ENCODE results near the gene POLE. TPM values are rescaled to one million over a fixed set of nuclear protein-coding genes. Genes with fewer than 3 reads are reported as not detected.
A peak's percentile ranks its signal among the peaks of the same experiment; 100 is the strongest.

The POLE gene
- total RNA-seq, 8 experiments from 2014 or later = 4.6 to 80.2 (median 12.4) TPM

GRCh38 chr12:132624910-132625630 lies 62.1 kb downstream of the POLE start:
- no peak overlapping the region for H3K4me3 ChIP-seq
- in situ Hi-C loops (cut with MboI; ENCODE audit: low pct_unique_long_range_greater_than_20kb in 2 of 9, low sequenced_read_pairs in 9 of 9, unreplicated experiment in 9 of 9) = loop anchor here in 3 of 9 experiments (25.0 kb wide), 2 partner anchors 213 to 463 kb away; no protein-coding TSS in a partner anchor
- no peak for ATAC-seq (replicated peaks in 6 of 8)
- H3K4me1 ChIP-seq (replicated peaks in 1 of 2) = peaks cover 7 to 12% of the 10 kb centered on the region in 2 donors
- WGBS, 10 experiments = 63 to 100% (median 84%) methylated on average over 2 to 13 of the region's 32 CpGs; no CpG with 5 or more reads in 5 of the 10 experiments
- no peak overlapping the region for H3K27ac ChIP-seq

- in situ Hi-C loops (cut with MboI; ENCODE audit: low pct_unique_long_range_greater_than_20kb in 2 of 9, low sequenced_read_pairs in 9 of 9, unreplicated experiment in 9 of 9) = loop anchor here in 3 of 9 experiments (25.0 kb wide), 2 partner anchors 212 to 462 kb away; no protein-coding TSS in a partner anchor
- no peak overlapping the region for H3K4me3 ChIP-seq
- WGBS, 10 experiments = 80 to 100% (median 95%) methylated on average over 1 to 15 of the region's 22 CpGs; no CpG with 5 or more reads in 4 of the 10 experiments
- peaks cover 7 to 12% of the 10 kb centered on the region in 2 donors for H3K4me1 ChIP-seq (replicated peaks in 1 of 2)
- H3K27ac ChIP-seq = no peak overlapping the region
- ATAC-seq (replicated peaks in 6 of 8) = no peak
Measured at GRCh38 chr12:132624186-132624855, 62.8 kb downstream of the POLE start.

- Histone ChIP-seq H3K27ac (peak overlapping the region in 1 of 2 donors; percentile 19), H3K4me3 (no peak overlapping the region), H3K4me1 (replicated peaks in 1 of 2) (peaks cover 7 to 14% of the 10 kb centered on the region in 2 donors)
- WGBS, 10 experiments = 59 to 92% (median 73%) methylated on average over 1 to 13 of the region's 25 CpGs; no CpG with 5 or more reads in 4 of the 10 experiments
- in situ Hi-C loops (cut with MboI; ENCODE audit: low pct_unique_long_range_greater_than_20kb in 2 of 9, low sequenced_read_pairs in 9 of 9, unreplicated experiment in 9 of 9) = loop anchor here in 3 of 9 experiments (25.0 kb wide), 2 partner anchors 211 to 461 kb away; no protein-coding TSS in a partner anchor
- no peak for ATAC-seq (replicated peaks in 6 of 8)
Measured at GRCh38 chr12:132623072-132623869, 63.9 kb downstream of the POLE start.

GRCh38 chr12:132622437-132623071 lies 64.6 kb downstream of the POLE start:
- Histone ChIP-seq H3K4me3 (no peak overlapping the region), H3K4me1 (replicated peaks in 1 of 2) (peaks cover 7 to 15% of the 10 kb centered on the region in 2 donors), H3K27ac (no peak overlapping the region)
- peak; percentile 4 to 87 (median 68) for ATAC-seq (replicated peaks in 6 of 8)
- in situ Hi-C loops (cut with MboI; ENCODE audit: low pct_unique_long_range_greater_than_20kb in 2 of 9, low sequenced_read_pairs in 9 of 9, unreplicated experiment in 9 of 9) = loop anchor here in 3 of 9 experiments (25.0 kb wide), 2 partner anchors 210 to 460 kb away; no protein-coding TSS in a partner anchor
- 0 to 100% (median 36%) methylated on average over 1 to 3 of the region's 11 CpGs; no CpG with 5 or more reads in 4 of the 10 experiments for WGBS, 10 experiments

- Histone ChIP-seq H3K4me3 (no peak overlapping the region), H3K27ac (no peak overlapping the region), H3K4me1 (replicated peaks in 1 of 2) (peaks cover 7 to 15% of the 10 kb centered on the region in 2 donors)
- ATAC-seq (replicated peaks in 6 of 8) = no peak
- in situ Hi-C loops (cut with MboI; ENCODE audit: low pct_unique_long_range_greater_than_20kb in 2 of 9, low sequenced_read_pairs in 9 of 9, unreplicated experiment in 9 of 9) = loop anchor here in 3 of 9 experiments (25.0 kb wide), 2 partner anchors 210 to 460 kb away; no protein-coding TSS in a partner anchor
- 32 to 100% (median 80%) methylated on average over 1 to 8 of the region's 21 CpGs; no CpG with 5 or more reads in 5 of the 10 experiments for WGBS, 10 experiments
Measured at GRCh38 chr12:132621657-132622435, 65.3 kb downstream of the POLE start.

GRCh38 chr12:132620899-132621656 lies 66.1 kb downstream of the POLE start:
- Histone ChIP-seq H3K27ac (no peak overlapping the region), H3K4me1 (replicated peaks in 1 of 2) (peaks cover 7 to 15% of the 10 kb centered on the region in 2 donors), H3K4me3 (no peak overlapping the region)
- no peak for ATAC-seq (replicated peaks in 6 of 8)
- in situ Hi-C loops (cut with MboI; ENCODE audit: low pct_unique_long_range_greater_than_20kb in 2 of 9, low sequenced_read_pairs in 9 of 9, unreplicated experiment in 9 of 9) = loop anchor here in 3 of 9 experiments (25.0 kb wide), 2 partner anchors 209 to 459 kb away; no protein-coding TSS in a partner anchor
- WGBS, 10 experiments = 47 to 92% methylated on average over 3 to 4 of the region's 28 CpGs; no CpG with 5 or more reads in 8 of the 10 experiments

DNA sequence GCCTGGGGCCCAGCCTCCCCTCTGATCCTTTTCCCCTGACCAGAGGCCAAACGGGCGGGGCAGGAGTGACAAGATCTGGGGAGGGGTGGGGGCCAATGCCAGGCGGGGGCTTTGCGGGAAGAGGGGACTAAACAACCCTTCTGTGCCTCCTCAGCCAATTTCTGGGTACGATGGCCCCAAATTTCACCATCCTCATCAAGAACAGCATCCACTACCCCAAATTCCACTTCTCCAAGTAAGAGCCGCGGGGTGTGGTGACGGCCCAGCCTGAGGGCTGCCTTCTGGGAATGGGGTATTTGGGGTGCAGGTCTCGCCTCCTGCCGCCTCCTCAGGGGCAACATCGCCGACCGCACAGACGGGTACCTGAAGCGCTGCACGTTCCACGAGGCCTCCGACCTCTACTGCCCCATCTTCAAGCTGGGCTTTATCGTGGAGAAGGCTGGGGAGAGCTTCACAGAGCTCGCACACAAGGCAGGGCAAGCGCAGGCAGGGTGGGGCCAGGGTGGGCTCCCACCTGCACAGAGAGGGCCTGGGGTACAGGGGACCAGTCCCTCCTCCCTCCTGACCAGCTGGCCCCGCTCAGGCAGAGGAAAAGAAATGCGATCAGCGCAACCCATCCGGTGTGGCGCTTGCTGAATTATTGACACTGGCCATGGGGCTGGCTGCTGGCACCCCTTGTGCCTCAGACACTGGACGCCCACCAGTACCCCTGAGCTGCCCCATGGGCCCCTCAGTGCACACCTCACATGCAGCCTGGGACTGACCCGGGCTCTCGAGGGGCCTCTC lies 66.8 kb downstream of the POLE start:
- peaks cover 7 to 15% of the 10 kb centered on the region in 2 donors for H3K4me1 ChIP-seq (replicated peaks in 1 of 2)
- WGBS, 10 experiments = 0 to 55% (median 40%) methylated on average over 1 to 5 of the region's 29 CpGs; no CpG with 5 or more reads in 5 of the 10 experiments
- in situ Hi-C loops (cut with MboI; ENCODE audit: low pct_unique_long_range_greater_than_20kb in 2 of 9, low sequenced_read_pairs in 9 of 9, unreplicated experiment in 9 of 9) = loop anchor here in 3 of 9 experiments (25.0 kb wide), 2 partner anchors 208 to 458 kb away; no protein-coding TSS in a partner anchor
- no peak overlapping the region for H3K27ac ChIP-seq
- no peak overlapping the region for H3K4me3 ChIP-seq
- peak in 1 of 8 experiments; percentile 5 for ATAC-seq (replicated peaks in 6 of 8)

DNA sequence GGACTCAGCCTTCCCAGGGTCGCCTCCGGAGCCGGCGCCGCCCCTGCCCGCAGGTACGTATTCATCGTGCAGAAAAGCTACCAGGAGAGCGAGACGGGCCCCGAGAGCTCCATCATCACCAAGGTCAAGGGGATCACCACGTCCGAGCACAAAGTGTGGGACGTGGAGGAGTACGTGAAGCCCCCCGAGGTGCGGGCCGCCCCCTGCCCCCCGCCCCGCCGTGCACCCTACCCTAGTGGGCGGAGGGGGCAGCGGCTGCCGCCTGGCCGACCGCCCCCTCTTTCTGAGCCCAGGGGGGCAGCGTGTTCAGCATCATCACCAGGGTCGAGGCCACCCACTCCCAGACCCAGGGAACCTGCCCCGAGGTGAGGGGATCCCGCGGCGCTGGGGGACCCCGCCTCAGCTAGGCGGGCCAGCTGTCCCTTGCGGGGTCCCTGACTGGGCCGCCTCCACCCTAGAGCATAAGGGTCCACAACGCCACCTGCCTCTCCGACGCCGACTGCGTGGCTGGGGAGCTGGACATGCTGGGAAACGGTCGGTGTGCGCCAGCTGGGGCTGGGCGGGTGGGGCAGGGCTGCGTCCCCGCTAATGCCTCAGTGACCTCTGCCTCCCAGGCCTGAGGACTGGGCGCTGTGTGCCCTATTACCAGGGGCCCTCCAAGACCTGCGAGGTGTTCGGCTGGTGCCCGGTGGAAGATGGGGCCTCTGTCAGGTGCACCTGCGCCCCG lies 67.6 kb downstream of the POLE start:
- no peak for ATAC-seq (replicated peaks in 6 of 8)
- H3K27ac ChIP-seq = no peak overlapping the region
- 20 to 40% methylated on average over 1 to 7 of the region's 53 CpGs; no CpG with 5 or more reads in 8 of the 10 experiments for WGBS, 10 experiments
- peaks cover 7 to 15% of the 10 kb centered on the region in 2 donors for H3K4me1 ChIP-seq (replicated peaks in 1 of 2)
- no peak overlapping the region for H3K4me3 ChIP-seq
- in situ Hi-C loops (cut with MboI; ENCODE audit: low pct_unique_long_range_greater_than_20kb in 2 of 9, low sequenced_read_pairs in 9 of 9, unreplicated experiment in 9 of 9) = loop anchor here in 3 of 9 experiments (25.0 kb wide), 2 partner anchors 207 to 457 kb away; no protein-coding TSS in a partner anchor

DNA sequence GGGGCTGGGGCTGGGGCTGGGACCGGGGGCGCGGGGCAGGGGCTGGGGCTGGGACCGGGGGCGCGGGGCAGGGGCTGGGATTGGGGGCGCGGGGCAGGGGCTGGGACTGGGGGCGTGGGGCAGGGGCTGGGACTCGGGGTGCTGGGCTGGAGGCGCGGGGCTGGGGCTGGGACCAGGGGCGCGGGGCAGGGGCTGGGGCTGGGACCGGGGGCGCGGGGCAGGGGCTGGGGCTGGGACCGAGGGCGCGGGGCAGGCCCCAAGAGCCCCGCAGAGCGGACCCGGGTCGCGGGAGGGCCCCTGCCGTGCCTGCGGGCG lies 68.1 kb downstream of the POLE start:
- H3K4me1 ChIP-seq (replicated peaks in 1 of 2) = peaks cover 7 to 15% of the 10 kb centered on the region in 2 donors
- H3K4me3 ChIP-seq = no peak overlapping the region
- H3K27ac ChIP-seq = no peak overlapping the region
- in situ Hi-C loops (cut with MboI; ENCODE audit: low pct_unique_long_range_greater_than_20kb in 2 of 9, low sequenced_read_pairs in 9 of 9, unreplicated experiment in 9 of 9) = loop anchor here in 3 of 9 experiments (25.0 kb wide), 2 partner anchors 207 to 457 kb away; no protein-coding TSS in a partner anchor
- no CpG with 5 or more reads among the region's 28 CpGs for WGBS, 10 experiments
- no peak for ATAC-seq (replicated peaks in 6 of 8)

DNA sequence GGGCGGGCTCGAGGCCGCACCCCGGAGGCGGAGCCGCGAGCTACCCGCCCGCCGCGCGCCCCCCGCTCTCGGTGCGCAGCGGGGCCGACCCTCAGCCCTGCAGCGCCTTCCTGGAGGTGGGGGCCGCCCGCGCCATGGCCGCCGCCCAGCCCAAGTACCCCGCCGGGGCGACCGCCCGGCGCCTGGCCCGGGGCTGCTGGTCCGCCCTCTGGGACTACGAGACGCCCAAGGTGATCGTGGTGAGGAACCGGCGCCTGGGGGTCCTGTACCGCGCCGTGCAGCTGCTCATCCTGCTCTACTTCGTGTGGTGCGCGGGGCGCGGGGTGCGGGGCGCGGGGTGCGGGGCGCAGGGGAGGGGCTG lies 68.5 kb downstream of the POLE start, which contains the start of gene P2RX2:
Gene P2RX2, plus strand, starts transcription at position 94 of the 361 bp plus-strand sequence. Its CDS starts 41 bp downstream, at position 135.
- in situ Hi-C loops (cut with MboI; ENCODE audit: low pct_unique_long_range_greater_than_20kb in 2 of 9, low sequenced_read_pairs in 9 of 9, unreplicated experiment in 9 of 9) = loop anchor here in 3 of 9 experiments (25.0 kb wide), 2 partner anchors 206 to 456 kb away; no protein-coding TSS in a partner anchor
- peak in 5 of 8 experiments; percentile 4 to 28 (median 9) for ATAC-seq (replicated peaks in 6 of 8)
- H3K4me1 ChIP-seq (replicated peaks in 1 of 2) = peaks cover 7 to 15% of the 10 kb centered on the region in 2 donors
- peak within 1 kb of the TSS; percentile 10 to 17 (median 15) for H3K4me3 ChIP-seq
- no CpG with 5 or more reads among the region's 49 CpGs for WGBS, 10 experiments
- H3K27ac ChIP-seq = no peak within 1 kb of the TSS

All from motor neuron (in vitro differentiated cells).